SK-N-SH treated with all-trans-retinoic acid at 6 μM for 48 hours (cell line): Measurements from ENCODE around the gene NAB1.
A peak's percentile ranks its signal among the peaks of the same experiment; 100 is the strongest.

ENCODE experiments used
- ATAC-seq: fragments of 200-7000 bp; cut with Tn5 transposase; 3 replicates; pipeline ENCODE4 v1.9.1; 2020; ENCODE audit warnings: mild to moderate bottlenecking, moderate library complexity
- CREB5 ChIP-seq: fragments of 250-450 bp; sonication (Bioruptor Pico); IDR thresholded peaks from 2 replicates; pipeline ENCODE4 v1.5.1; 2020; ENCODE audit warnings: low read depth, mild to moderate bottlenecking, moderate library complexity
- CSRNP3 ChIP-seq: fragments of 250-450 bp; sonication (Bioruptor Pico); IDR thresholded peaks from 2 replicates; pipeline ENCODE4 v1.5.1; 2021; ENCODE audit warnings: mild to moderate bottlenecking, moderate library complexity
- ESRRG ChIP-seq: fragments of 250-450 bp; sonication (Bioruptor Pico); IDR thresholded peaks from 2 replicates; pipeline ENCODE4 v1.6.1; 2021; ENCODE audit warnings: mild to moderate bottlenecking
- GLIS3 ChIP-seq: fragments of 250-450 bp; sonication (Bioruptor Pico); IDR thresholded peaks from 2 replicates; pipeline ENCODE4 v1.5.0; 2020; ENCODE audit warnings: mild to moderate bottlenecking, moderate library complexity
- ISL1 ChIP-seq: fragments of 250-450 bp; sonication (Bioruptor Pico); IDR thresholded peaks from 2 replicates; pipeline ENCODE4 v2.1.2; 2022; ENCODE audit warnings: mild to moderate bottlenecking, moderate library complexity
- OSR1 ChIP-seq: fragments of 250-450 bp; sonication (Bioruptor Pico); IDR thresholded peaks from 2 replicates; pipeline ENCODE4 v1.8.0; 2022; ENCODE audit warnings: moderate library complexity, mild to moderate bottlenecking, inconsistent platforms
- PATZ1 ChIP-seq: fragments of 250-450 bp; sonication (Bioruptor Pico); IDR thresholded peaks from 2 replicates; pipeline ENCODE4 v1.8.0; 2020; ENCODE audit warnings: mild to moderate bottlenecking, moderate library complexity, borderline replicate concordance
- POU6F1 ChIP-seq: fragments of 250-450 bp; sonication (Bioruptor Pico); IDR thresholded peaks from 2 replicates; pipeline ENCODE4 v1.8.0; 2021; ENCODE audit warnings: low read depth, mild to moderate bottlenecking, moderate library complexity, borderline replicate concordance
- PPARA ChIP-seq: fragments of 250-450 bp; sonication (Bioruptor Pico); IDR thresholded peaks from 2 replicates; pipeline ENCODE4 v1.5.0; 2020; ENCODE audit warnings: mild to moderate bottlenecking, borderline replicate concordance
- RARB ChIP-seq: fragments of 250-450 bp; sonication (Bioruptor Pico); IDR thresholded peaks from 2 replicates; pipeline ENCODE4 v1.8.0; 2021; ENCODE audit warnings: mild to moderate bottlenecking, moderate library complexity
- SNAI2 ChIP-seq: fragments of 250-450 bp; sonication (Bioruptor Pico); IDR thresholded peaks from 2 replicates; pipeline ENCODE4 v1.5.0; 2020; ENCODE audit warnings: mild to moderate bottlenecking, moderate library complexity
- TCF4 ChIP-seq: fragments of 250-450 bp; sonication (Bioruptor Pico); IDR thresholded peaks from 2 replicates; pipeline ENCODE4 v1.8.0; 2021; ENCODE audit warnings: mild to moderate bottlenecking, moderate library complexity, borderline replicate concordance
- TOX ChIP-seq: fragments of 250-450 bp; sonication (Bioruptor Pico); IDR thresholded peaks from 2 replicates; pipeline ENCODE4 v1.8.0; 2021; ENCODE audit warnings: mild to moderate bottlenecking, moderate library complexity, borderline replicate concordance
- TSHZ2 ChIP-seq: fragments of 250-450 bp; sonication (Bioruptor Pico); IDR thresholded peaks from 2 replicates; pipeline ENCODE4 v1.5.0; 2020; ENCODE audit warnings: mild to moderate bottlenecking, moderate library complexity
- ZC3H10 ChIP-seq: fragments of 250-450 bp; sonication (Bioruptor Pico); IDR thresholded peaks from 2 replicates; pipeline ENCODE4 v1.5.1; 2021; ENCODE audit warnings: mild to moderate bottlenecking, moderate library complexity
- ZFP3 ChIP-seq: fragments of 250-450 bp; sonication (Bioruptor Pico); IDR thresholded peaks from 2 replicates; pipeline ENCODE4 v1.5.0; 2020; ENCODE audit warnings: mild to moderate bottlenecking, moderate library complexity
- ZFP30 ChIP-seq: fragments of 450-650 bp; formaldehyde crosslinking; IDR thresholded peaks from 2 replicates; pipeline ENCODE4 v1.5.0; 2022; ENCODE audit warnings: mild to moderate bottlenecking, moderate library complexity
- ZNF565 ChIP-seq: fragments of 450-650 bp; formaldehyde crosslinking; conservative IDR thresholded peaks from 2 replicates; pipeline ENCODE4 v1.5.0; 2020; ENCODE audit warnings: low read depth, mild to moderate bottlenecking, moderate library complexity
- ZNF70 ChIP-seq: fragments of 450-650 bp; formaldehyde crosslinking; IDR thresholded peaks from 2 replicates; pipeline ENCODE4 v1.5.0; 2020; ENCODE audit warnings: mild to moderate bottlenecking, moderate library complexity
- ZNF8 ChIP-seq: fragments of 450-650 bp; formaldehyde crosslinking; IDR thresholded peaks from 2 replicates; pipeline ENCODE4 v1.5.0; 2020; ENCODE audit warnings: mild to moderate bottlenecking, moderate library complexity

Gene NAB1

GRCh38 chr2:190627448-190628412, 21.2 kb upstream of the NAB1 start:
- peak; percentile 90 for ATAC-seq
- TF ChIP-seq PATZ1 (CRISPR knock-in tag) (no peak), ISL1 (no peak)
- TF ChIP-seq, all 23 proteins: peak for 0

GRCh38 chr2:190628591-190629319, 20.1 kb upstream of the NAB1 start:
- ATAC-seq: peak; percentile 47; the same call in 2 of the 3 replicates
- TF ChIP-seq TCF4 (CRISPR knock-in tag): no peak
- no peak for TF ChIP-seq GLIS3 (CRISPR knock-in tag)
- TF ChIP-seq ISL1: no peak
- no peak for TF ChIP-seq PATZ1 (CRISPR knock-in tag)

GRCh38 chr2:190634381-190634780, 14.5 kb upstream of the NAB1 start:
- no peak for TF ChIP-seq TSHZ2 (CRISPR knock-in tag)
- no peak for TF ChIP-seq PATZ1 (CRISPR knock-in tag)
- TF ChIP-seq ZNF70 (CRISPR knock-in tag): no peak
- no peak for TF ChIP-seq ISL1
- no peak for TF ChIP-seq CREB5 (CRISPR knock-in tag)
- no peak for TF ChIP-seq ZC3H10 (CRISPR knock-in tag)
- no peak for TF ChIP-seq SNAI2 (CRISPR knock-in tag)
- no peak for TF ChIP-seq CSRNP3 (CRISPR knock-in tag)
- TF ChIP-seq POU6F1: no peak
- no peak for TF ChIP-seq TCF4 (CRISPR knock-in tag)
- TF ChIP-seq RARB (CRISPR knock-in tag): no peak
- TF ChIP-seq GLIS3 (CRISPR knock-in tag): no peak
- no peak for TF ChIP-seq PPARA (CRISPR knock-in tag)
- TF ChIP-seq OSR1 (CRISPR knock-in tag): no peak
- no peak for TF ChIP-seq ESRRG
- TF ChIP-seq ZNF8 (CRISPR knock-in tag): no peak
- TF ChIP-seq TOX: no peak
- no peak for TF ChIP-seq ZFP30
- TF ChIP-seq ZNF565: no peak
- TF ChIP-seq ZFP3 (CRISPR knock-in tag): no peak
- no peak for ATAC-seq
